GM21717 (cell line): Measurements from ENCODE around the gene OGDH.

Experiments
- ATAC-seq: cut with Tn5 transposase; IDR thresholded peaks from one replicate; pipeline ENCODE4 v1.9.1; 2021; ENCODE audit warnings: mild to moderate bottlenecking, moderate library complexity; ENCODE audit not compliant: unreplicated experiment

Gene OGDH

GRCh38 chr7:44637788-44638594 is 31.6 kb downstream of the OGDH start:
- ATAC-seq: peak; percentile 52

DNA sequence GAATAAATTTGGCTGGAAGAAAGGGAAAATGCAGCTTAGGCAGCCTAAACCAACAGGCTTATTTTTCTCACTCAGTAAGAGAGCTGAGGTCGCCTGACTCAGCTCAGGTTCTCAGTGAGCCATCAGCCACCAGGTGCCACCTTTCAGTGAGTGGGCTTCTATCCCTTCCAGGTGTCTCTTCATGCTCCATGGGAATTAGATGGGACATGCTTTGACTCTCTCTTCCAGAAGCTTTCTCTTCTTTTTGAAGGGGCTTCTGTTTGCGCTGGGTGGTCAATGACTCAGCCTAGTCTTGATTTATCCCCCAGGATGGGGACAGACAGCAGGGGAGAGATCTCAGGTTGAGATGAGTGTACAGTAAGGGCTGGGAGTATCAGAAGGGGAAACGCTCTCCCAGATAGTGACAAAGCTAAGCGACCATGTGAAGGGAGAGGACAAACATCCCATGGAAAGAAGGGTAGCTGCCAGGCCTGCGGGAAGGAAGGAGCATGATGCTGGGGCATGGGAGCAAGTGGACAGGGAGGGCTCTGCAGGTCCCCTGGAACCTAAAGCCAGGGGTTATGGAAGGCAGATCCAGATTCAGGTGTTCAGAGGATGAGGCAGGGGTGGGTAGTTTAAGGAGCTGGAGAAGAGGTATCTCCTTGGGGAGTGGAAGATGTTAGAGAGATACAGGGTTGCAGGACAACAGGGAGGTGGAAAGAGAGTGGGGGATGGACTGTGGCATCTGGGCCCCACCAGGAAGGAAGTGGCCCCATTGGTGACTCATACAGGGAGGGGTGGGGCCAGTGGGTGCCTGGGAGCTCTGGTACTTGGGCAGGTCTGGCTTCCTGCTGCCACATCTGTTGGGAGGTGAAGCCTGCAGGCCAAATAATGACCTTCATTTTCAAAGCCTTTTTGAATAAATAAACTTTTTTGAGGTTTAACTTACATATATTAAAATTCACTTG is 32.5 kb downstream of the OGDH start:
- peak; percentile 52 for ATAC-seq

DNA sequence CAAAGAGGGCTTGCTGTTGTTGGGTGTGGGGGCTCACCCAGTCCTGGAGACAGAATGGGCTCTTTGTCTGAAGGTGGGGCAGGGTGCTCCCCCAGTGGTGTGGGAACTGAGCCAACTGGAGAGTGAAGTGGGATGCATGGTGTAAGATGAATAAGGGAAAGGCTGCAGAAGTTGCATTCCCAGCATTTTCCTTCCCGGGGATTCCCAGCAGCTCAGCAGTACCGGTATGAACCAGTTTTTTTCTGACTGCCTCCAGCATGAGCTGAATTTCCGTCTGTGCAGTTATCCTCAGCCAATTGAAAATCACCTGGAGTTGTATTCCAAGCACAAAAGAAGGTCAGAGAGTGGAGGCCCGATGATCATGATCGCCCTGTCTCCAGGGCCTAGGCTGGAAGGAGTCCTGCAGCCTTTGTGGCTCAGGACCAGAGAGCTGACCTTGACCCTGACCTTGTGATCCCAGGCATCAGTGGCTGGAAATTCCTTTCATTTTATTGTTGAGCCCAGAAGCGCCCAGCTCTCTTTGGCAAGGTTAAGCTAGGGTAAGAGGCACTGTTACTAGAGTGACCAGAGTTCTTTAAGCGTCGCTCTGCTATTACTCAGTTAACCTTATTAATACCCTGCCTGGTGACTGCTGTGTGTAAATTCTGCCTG is 33.4 kb downstream of the OGDH start:
- ATAC-seq: no peak

DNA sequence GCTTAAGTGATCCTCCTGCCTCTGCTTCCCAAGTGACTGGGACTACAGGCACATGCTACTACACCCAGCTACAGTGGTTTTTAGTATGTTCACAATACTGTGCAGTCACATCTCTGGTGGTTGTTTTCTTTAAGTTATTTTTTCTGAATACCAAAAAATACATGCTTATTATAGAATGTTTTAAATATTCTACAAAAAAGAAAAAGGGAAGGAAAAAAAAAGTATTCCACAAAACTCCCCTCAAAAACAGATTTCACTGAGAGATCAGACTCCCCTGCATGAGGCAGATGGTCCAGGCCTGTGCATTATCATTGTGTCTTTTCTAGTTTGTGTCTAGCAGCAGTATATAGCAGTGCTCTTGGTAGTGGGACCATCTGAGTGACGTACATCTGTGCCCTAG is 36.8 kb downstream of the OGDH start:
- no peak for ATAC-seq

DNA sequence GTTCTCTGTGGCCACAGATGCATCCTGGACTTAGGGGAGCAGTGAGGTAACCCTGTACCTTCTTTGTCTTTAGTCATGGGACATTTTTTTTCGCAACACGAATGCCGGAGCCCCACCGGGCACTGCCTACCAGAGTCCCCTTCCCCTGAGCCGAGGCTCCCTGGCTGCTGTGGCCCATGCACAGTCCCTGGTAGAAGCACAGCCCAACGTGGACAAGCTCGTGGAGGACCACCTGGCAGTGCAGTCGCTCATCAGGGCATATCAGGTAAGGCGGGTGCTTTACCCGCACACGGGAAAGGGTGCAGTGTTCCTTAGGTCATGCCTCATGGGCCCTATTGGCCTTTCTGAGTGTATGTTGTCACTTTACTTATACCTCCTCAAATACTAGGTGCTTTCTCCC is 38.8 kb downstream of the OGDH start:
- no peak for ATAC-seq

- ATAC-seq: no peak
These were observed 39.3 kb downstream of the OGDH start for GRCh38 chr7:44645696-44646095.

GRCh38 chr7:44646176-44646920 is 39.9 kb downstream of the OGDH start:
- no peak for ATAC-seq

- ATAC-seq: no peak
These were observed 40.7 kb downstream of the OGDH start for GRCh38 chr7:44646921-44647636.

DNA sequence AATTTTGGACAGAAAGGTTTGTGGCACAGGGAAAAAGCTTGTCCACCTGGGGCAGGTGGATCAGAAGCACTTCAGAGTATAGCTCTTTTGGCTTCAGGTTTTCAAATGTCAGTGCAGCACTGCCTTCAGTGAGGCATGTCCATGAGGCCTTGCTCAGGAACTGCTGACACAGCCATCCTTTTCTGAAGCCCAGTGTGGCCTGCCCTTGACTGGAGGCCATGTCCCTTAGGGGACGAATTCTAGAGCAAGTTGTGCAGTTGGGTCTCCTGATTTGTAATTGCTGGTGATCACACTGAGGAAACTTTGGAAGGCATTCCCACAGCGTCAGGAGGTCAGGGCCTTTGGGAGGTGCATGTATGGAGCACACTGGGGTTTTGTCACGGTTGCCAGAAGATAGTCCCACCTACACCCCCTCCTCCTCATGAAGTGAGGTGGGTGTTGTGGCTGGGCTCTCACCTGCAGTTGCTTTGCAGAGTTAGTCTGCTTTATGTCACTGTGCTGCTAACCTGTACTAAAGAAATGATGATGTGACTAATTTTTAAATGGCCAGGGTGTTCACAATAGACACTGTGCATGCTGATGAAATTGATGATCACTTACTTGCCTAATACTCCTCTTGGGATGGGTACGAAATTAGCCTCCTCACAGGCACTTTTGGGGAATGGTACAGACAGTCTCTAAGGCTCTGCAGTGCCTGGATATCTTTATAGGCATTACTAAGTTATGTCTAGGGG is 41.7 kb downstream of the OGDH start:
- no peak for ATAC-seq

DNA sequence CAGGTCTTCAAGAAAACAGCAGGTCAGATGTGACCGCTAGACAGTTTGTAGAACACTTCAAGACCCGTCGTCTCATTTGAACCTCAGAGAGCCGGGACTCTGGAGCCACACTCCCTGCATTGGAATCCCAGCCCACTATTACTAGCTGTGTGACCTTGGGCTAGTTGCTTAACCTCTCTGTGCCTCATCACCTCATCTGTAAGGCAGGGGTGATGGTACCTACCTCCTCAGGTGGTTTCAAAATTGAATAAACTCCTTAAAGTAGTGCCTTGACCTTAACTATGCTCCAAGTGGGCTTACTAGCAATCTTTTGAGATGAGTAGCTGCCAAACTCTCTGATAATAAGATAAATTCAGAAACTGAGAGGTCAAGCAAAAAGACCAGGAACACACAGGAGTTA is 43.8 kb downstream of the OGDH start:
- ATAC-seq: no peak

- no peak for ATAC-seq
These were observed 44.3 kb downstream of the OGDH start for GRCh38 chr7:44650772-44651171.

GRCh38 chr7:44652535-44652934 is 46.1 kb downstream of the OGDH start:
- no peak for ATAC-seq

DNA sequence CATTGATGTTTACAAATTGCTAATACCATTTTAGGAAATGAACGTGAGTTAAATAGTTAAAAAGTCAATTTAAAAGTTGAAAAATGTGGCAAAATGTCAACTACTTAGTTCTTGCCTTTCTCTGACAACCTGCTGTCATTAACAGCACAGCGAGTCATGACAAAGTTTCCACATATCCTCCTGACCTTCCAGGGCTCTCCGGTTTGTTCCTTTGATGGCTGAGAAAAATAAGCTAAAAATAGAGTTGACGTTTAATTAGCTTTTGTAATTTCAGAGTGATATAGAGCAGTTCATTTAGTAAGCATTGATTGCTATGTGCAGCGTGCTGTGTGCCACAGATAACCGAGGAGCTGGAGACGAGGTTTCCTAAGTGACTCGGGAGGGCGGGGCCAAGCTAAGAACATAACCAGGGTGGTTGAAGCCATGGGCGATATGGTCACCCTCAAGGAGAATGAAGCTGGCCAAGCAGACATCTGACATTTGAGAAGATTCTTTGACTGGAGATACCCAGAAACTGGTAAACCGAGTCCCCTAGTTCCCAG is 47.9 kb downstream of the OGDH start:
- no peak for ATAC-seq

DNA sequence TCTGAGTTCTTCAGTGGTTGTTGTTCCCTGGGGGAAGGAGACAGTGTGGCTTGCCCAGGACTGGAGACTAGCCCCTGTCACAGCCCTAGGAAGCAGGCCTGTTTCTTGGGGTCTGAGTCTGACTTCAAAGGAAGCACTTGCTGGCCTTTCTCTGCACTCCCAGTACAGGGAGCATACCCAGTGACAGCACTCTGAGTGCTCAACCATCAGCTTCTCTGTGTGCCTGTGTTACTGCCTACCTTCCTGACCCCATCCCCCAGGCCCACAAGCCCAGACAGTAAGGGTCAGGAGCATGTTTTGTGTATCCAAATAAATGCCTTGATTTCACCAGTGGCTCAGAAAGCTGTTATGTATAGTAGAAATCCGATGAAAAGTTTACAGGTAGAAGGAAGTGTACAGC is 48.9 kb downstream of the OGDH start:
- ATAC-seq: no peak

GRCh38 chr7:44658979-44659378 is 52.6 kb downstream of the OGDH start:
- no peak for ATAC-seq

- ATAC-seq: no peak
These were observed 54.8 kb downstream of the OGDH start for GRCh38 chr7:44661233-44661632.

DNA sequence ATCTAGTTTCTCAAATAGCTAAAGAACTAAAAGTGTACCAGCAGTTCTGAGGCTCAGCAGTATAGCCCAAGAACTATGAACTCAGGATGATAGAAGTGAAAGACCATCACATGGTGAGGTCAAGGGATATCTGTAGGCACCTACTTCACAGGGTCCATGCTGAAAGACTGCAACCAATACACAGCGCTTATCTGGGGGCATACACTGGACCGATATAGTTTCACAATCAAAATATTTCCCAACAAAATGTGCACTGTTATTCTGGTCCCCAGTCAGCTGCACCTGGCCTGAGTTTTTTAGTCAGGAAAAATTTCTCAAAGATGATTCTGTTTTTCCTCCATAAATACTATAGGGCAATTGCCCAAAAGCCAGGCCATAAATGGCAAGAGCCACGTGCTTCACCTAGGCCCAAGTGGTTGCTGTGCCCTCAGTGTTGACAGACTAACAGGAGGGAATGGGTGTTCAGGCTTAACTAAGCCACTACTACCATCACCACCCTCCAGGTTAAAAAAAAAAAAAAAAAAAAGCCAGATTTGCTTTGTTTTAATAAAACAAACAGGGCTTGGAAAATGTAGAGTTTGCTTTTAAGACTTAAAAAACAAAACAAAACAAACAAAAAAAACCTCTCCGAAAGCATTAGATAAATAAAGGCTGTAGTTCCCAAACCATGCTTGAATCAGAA is 58.5 kb downstream of the OGDH start:
- ATAC-seq: no peak

DNA sequence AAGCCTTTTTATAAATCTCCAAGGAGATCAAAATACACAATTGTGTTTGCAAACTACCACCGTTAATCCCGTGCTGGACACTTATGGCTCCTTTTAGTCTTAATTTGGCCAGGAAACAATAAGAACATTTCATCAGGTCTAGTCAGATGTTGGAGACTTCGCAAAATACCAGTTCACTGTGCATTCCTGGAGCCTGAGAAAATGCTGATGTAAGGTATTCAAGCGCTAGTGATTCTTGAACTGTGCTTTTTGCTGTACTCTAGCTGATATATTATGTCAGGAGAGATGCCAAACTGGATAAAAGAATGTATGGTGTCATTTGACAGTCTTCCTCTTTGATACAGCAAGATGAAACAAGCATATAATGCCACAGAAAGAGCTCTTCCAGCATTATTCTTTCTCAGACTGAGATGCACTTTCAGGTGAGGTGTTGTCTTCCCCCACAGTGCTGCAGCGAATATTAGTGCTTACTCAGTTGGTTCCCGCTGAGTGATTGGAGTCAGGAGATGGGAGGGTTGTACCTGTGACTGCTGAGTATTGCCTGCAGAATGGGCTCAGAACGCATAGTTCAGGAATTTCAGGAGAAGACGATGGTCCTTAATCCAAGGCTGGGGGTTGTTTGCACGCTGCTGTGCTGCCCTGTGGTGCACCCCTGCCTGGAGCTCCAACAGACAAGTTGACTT is 59.2 kb downstream of the OGDH start:
- ATAC-seq: no peak
